Heart left ventricle (tissue), 13 donors: ENCODE results near the gene C1QA.

Experiments
- POLR2A ChIP-seq, 2 donors: fragments of 450-650 bp; IDR thresholded peaks; one replicate each; pipeline ENCODE4 v1.6.1; 2017; ENCODE audit warnings: antibody characterized with exemption in 2 of 2, mild to moderate bottlenecking in 2 of 2, moderate library complexity in 2 of 2
- TF ChIP-seq, protein P1 (sequence below), 12 donors: fragments of 200-600 bp; sonication (generic) in 4 of 12; IDR thresholded peaks; one replicate each; pipeline versions ENCODE4 v1.5.0 to v1.8.0; 2018 to 2022; ENCODE audit warnings: antibody characterized with exemption in 12 of 12, mild to moderate bottlenecking in 5 of 12
- donor health status: ischemic (EF 13 %, LVEDD 7.1; RV severe dilation, severe dysfunction).
- donor health status: DM: no; HTN: yes; CAD: no.
- donor health status: DM: no; HTN: no; CAD: no.
- donor health status: ischemic (EF 25% LVEDD 6.9; RV normal size, moderate dysfunction).
- donor health status: ischemic (EF 25% LVEDD 5.7; RV mildly dilated, moderate dysfunction).
- donor health status: ischemic (EF 35%, LVEDD 5.7; RV mildly dilated, moderate dysfunction).
- donor health status: nonischemic (EF 11% LVEDD 7.7; RV severe dilation, severe dysfunction).
- donor health status: DM: yes; HTN: yes; CAD: no.
- donor health status: PGD.
- donor health status: ischemic (EF 29% LVEDD 5.4; RV normal size, mild dysfunction).
- donor health status: nonischemic (EF 23%, LVEDD 6.1; RV moderate dilation, normal function).

GRCh38 chr1:22611530-22611947 is 24.9 kb upstream of the C1QA start:
- TF ChIP-seq, protein P1, sequence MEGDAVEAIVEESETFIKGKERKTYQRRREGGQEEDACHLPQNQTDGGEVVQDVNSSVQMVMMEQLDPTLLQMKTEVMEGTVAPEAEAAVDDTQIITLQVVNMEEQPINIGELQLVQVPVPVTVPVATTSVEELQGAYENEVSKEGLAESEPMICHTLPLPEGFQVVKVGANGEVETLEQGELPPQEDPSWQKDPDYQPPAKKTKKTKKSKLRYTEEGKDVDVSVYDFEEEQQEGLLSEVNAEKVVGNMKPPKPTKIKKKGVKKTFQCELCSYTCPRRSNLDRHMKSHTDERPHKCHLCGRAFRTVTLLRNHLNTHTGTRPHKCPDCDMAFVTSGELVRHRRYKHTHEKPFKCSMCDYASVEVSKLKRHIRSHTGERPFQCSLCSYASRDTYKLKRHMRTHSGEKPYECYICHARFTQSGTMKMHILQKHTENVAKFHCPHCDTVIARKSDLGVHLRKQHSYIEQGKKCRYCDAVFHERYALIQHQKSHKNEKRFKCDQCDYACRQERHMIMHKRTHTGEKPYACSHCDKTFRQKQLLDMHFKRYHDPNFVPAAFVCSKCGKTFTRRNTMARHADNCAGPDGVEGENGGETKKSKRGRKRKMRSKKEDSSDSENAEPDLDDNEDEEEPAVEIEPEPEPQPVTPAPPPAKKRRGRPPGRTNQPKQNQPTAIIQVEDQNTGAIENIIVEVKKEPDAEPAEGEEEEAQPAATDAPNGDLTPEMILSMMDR (IDR thresholded peaks at IDR 0.05), result no peak
- no peak for TF ChIP-seq POLR2A (IDR thresholded peaks at IDR 0.05)
